ENCODE results near the gene ARL2. TPM values are rescaled to one million over a fixed set of nuclear protein-coding genes. Genes with fewer than 3 reads are reported as not detected.

The ARL2 gene
- total RNA-seq, 1 experiment from 2014 or later: 107 TPM

DNA sequence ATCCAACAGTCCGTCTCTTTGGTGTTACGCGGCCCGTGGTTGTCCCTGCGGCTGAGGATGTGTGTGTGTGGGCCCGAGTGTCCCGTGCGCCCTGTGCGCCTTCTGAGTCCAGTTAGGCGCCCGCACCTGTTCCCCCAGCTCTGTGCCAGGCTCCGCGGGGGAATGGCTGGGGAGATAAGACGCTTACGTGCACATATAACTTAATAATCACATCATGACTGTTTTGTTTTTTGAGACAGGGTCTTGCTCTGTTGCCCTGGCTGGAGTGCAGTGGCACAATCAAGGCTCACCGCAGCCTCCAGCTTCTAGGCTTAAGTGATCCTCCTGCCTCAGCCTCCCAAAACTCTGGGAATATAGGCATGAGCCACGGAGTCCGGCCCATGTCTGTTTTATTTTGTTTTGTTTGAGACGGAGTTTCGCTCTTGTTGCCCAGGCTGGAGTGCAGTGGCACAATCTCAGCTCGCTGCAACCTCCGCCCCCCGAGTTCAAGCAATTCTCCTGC is 817 bp downstream of the ARL2 start:
- peaks cover 10% of the 10 kb centered on the region for H3K79me2 ChIP-seq (ENCODE audit: low read length)
- CTCF ChIA-PET: interaction anchor here (0.6 to 1.2 kb wide), 4 partner anchors 49 to 345 kb away, joined by 3 to 8 read pairs (median 4); no protein-coding TSS in a partner anchor
- peak overlapping the region; percentile 99 for H2AFZ ChIP-seq (ENCODE audit: low read length)
- no peaks in the 10 kb centered on the region for H3K36me3 ChIP-seq (ENCODE audit: low read depth, low read length)
- no peaks in the 10 kb centered on the region for H3F3A ChIP-seq (ENCODE audit: low read length, unreplicated experiment)
- no peak for DNase-seq
- H3K27ac ChIP-seq (ENCODE audit: low read length): peak overlapping the region; percentile 72; the same call in 1 of the 2 replicates
- no TSS peak for BruUV-seq (replicated peaks)
- no peaks in the 10 kb centered on the region for H4K20me1 ChIP-seq (ENCODE audit: low read length)
- no peaks in the 10 kb centered on the region for H3K27me3 ChIP-seq (ENCODE audit: low read length)
- intact Hi-C loops (cut with micrococcal nuclease): loop anchor here (1.0 to 5.0 kb wide), 3 partner anchors 63 to 97 kb away; partner anchors contain the start of genes ATG2A and PPP2R5B
- peak overlapping the region; percentile 74 for H3K4me3 ChIP-seq (ENCODE audit: low read length)
- ATAC-seq: peak; percentile 14
- TF ChIP-seq CTCF (conservative IDR thresholded peaks at IDR 0.05; ENCODE audit: low read depth, low read length): no peak
- TF ChIP-seq EZH2phosphoT487 (IDR thresholded peaks at IDR 0.05; ENCODE audit: borderline replicate concordance, low read length): no peak
- no peak for TF ChIP-seq EZH2 (IDR thresholded peaks at IDR 0.05; ENCODE audit: low read length, unreplicated experiment)
- no peaks in the 10 kb centered on the region for H3K9me3 ChIP-seq (ENCODE audit: low read length)
- POLR2A ChIA-PET (ENCODE audit: unreplicated experiment): interaction anchor here (0.5 kb wide), 1 partner anchor 141 kb away, joined by 14 read pairs; no protein-coding TSS in a partner anchor
- peak overlapping the region; percentile 96 for H3K4me2 ChIP-seq (ENCODE audit: low read length)
- no peaks in the 10 kb centered on the region for H3K9me2 ChIP-seq (replicated peaks; ENCODE audit: low read length)
- peak overlapping the region; percentile 78 for H3K9ac ChIP-seq (ENCODE audit: low read length)
- peaks cover 14% of the 10 kb centered on the region for H3K4me1 ChIP-seq (ENCODE audit: insufficient read depth, low read length)

DNA sequence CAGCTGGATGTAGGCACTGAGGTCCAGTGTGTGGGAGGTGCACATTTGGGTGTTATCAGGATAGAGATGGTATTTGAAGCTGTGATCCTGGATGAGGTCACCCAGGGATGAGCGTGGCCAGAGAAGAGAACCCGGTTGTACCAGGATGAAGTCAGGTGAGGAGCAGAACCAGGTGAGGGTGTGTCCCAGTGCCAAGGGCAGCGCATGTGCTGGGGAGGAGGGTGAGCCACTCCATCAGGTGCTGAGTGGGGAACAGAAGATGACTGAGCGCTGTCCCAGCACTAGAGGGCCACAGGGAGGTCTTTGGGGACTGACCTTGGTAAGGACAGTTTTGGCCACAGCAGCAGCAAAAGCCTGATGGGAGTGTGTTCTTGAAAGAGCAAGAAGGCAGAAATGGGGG is 2.7 kb downstream of the ARL2 start:
- H3K4me2 ChIP-seq (ENCODE audit: low read length): no peak overlapping the region
- TF ChIP-seq EZH2phosphoT487 (IDR thresholded peaks at IDR 0.05; ENCODE audit: borderline replicate concordance, low read length) (no peak), CTCF (conservative IDR thresholded peaks at IDR 0.05; ENCODE audit: low read depth, low read length) (no peak), EZH2 (IDR thresholded peaks at IDR 0.05; ENCODE audit: low read length, unreplicated experiment) (no peak)
- DNase-seq: no peak
- H2AFZ ChIP-seq (ENCODE audit: low read length): no peak overlapping the region
- ChIA-PET CTCF (no interaction called here), POLR2A (ENCODE audit: unreplicated experiment) (no interaction called here)
- H3K36me3 ChIP-seq (ENCODE audit: low read depth, low read length): no peaks in the 10 kb centered on the region
- H3K9ac ChIP-seq (ENCODE audit: low read length): no peak overlapping the region
- no peak overlapping the region for H3K4me3 ChIP-seq (ENCODE audit: low read length)
- H3K9me3 ChIP-seq (ENCODE audit: low read length): no peaks in the 10 kb centered on the region
- no peak for ATAC-seq
- peaks cover 14% of the 10 kb centered on the region for H3K4me1 ChIP-seq (ENCODE audit: insufficient read depth, low read length)
- no TSS peak for BruUV-seq (replicated peaks)
- H4K20me1 ChIP-seq (ENCODE audit: low read length): no peaks in the 10 kb centered on the region
- intact Hi-C loops (cut with micrococcal nuclease): no loop called here
- peaks cover 10% of the 10 kb centered on the region for H3K79me2 ChIP-seq (ENCODE audit: low read length)
- no peak overlapping the region for H3K27ac ChIP-seq (ENCODE audit: low read length)
- H3F3A ChIP-seq (ENCODE audit: low read length, unreplicated experiment): no peaks in the 10 kb centered on the region
- H3K27me3 ChIP-seq (ENCODE audit: low read length): no peaks in the 10 kb centered on the region
- no peaks in the 10 kb centered on the region for H3K9me2 ChIP-seq (replicated peaks; ENCODE audit: low read length)

- CTCF ChIA-PET: no interaction called here
- no TSS peak for BruUV-seq (replicated peaks)
- intact Hi-C loops (cut with micrococcal nuclease): no loop called here
These were observed 4.0 kb downstream of the ARL2 start for GRCh38 chr11:65017937-65018336.

More at GRCh38 chr11:65017937-65018336, 4.0 kb downstream of the ARL2 start:
- H3K4me2 ChIP-seq (ENCODE audit: low read length): no peak overlapping the region
- H4K20me1 ChIP-seq (ENCODE audit: low read length): no peaks in the 10 kb centered on the region
- peaks cover 12% of the 10 kb centered on the region for H3K4me1 ChIP-seq (ENCODE audit: insufficient read depth, low read length)
- DNase-seq: no peak
- H3K27me3 ChIP-seq (ENCODE audit: low read length): no peaks in the 10 kb centered on the region
- H3K36me3 ChIP-seq (ENCODE audit: low read depth, low read length): no peaks in the 10 kb centered on the region
- no peak overlapping the region for H3K9ac ChIP-seq (ENCODE audit: low read length)
- POLR2A ChIA-PET (ENCODE audit: unreplicated experiment): no interaction called here
- no peaks in the 10 kb centered on the region for H3F3A ChIP-seq (ENCODE audit: low read length, unreplicated experiment)
- H3K79me2 ChIP-seq (ENCODE audit: low read length): peaks cover 10% of the 10 kb centered on the region
- ATAC-seq: no peak
- H3K9me2 ChIP-seq (replicated peaks; ENCODE audit: low read length): no peaks in the 10 kb centered on the region
- no peak overlapping the region for H2AFZ ChIP-seq (ENCODE audit: low read length)
- no peak overlapping the region for H3K27ac ChIP-seq (ENCODE audit: low read length)
- TF ChIP-seq EZH2phosphoT487 (IDR thresholded peaks at IDR 0.05; ENCODE audit: borderline replicate concordance, low read length): no peak
- TF ChIP-seq CTCF (conservative IDR thresholded peaks at IDR 0.05; ENCODE audit: low read depth, low read length): no peak
- TF ChIP-seq EZH2 (IDR thresholded peaks at IDR 0.05; ENCODE audit: low read length, unreplicated experiment): no peak
- H3K4me3 ChIP-seq (ENCODE audit: low read length): no peak overlapping the region
- H3K9me3 ChIP-seq (ENCODE audit: low read length): no peaks in the 10 kb centered on the region

All from PC-3 (cell line).